ENCODE measurements around the gene SIGLEC6.

DNA sequence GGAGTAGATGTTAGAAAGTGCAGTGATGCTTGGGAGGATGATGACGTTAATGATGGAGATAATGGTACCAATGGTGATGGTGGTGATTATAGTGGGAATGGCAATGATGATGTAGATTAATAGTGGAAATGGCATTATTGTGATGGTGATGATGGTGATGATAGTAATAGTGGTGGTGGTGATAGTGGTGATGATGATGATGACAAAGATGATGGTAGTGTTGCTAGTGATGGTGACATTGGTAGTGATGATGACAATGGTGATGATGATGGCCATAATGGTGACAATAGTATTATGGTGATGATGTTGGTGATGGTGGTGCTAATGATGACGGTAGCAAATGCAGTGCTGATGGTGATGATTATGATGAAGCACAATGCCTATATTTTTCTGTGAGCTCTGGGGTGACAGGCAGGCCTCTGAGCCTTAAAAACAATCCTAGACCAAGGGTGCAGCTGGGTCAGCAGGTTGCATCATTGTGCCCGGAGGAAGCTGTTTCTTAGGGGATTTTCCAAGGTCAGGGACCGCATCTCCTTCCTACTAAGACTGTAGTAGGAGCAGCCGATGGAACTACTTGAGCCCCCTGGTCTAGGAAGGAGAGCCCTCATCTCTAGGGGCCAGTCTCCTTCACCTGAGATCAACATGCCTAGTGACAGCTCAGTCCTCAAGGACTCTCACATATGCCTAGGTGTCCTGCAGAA is 45.4 kb downstream of the SIGLEC6 start:
- TF ChIP-seq, protein P1, sequence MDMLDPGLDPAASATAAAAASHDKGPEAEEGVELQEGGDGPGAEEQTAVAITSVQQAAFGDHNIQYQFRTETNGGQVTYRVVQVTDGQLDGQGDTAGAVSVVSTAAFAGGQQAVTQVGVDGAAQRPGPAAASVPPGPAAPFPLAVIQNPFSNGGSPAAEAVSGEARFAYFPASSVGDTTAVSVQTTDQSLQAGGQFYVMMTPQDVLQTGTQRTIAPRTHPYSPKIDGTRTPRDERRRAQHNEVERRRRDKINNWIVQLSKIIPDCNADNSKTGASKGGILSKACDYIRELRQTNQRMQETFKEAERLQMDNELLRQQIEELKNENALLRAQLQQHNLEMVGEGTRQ (IDR thresholded peaks at IDR 0.05) = no peak
- TF ChIP-seq, protein P2, sequence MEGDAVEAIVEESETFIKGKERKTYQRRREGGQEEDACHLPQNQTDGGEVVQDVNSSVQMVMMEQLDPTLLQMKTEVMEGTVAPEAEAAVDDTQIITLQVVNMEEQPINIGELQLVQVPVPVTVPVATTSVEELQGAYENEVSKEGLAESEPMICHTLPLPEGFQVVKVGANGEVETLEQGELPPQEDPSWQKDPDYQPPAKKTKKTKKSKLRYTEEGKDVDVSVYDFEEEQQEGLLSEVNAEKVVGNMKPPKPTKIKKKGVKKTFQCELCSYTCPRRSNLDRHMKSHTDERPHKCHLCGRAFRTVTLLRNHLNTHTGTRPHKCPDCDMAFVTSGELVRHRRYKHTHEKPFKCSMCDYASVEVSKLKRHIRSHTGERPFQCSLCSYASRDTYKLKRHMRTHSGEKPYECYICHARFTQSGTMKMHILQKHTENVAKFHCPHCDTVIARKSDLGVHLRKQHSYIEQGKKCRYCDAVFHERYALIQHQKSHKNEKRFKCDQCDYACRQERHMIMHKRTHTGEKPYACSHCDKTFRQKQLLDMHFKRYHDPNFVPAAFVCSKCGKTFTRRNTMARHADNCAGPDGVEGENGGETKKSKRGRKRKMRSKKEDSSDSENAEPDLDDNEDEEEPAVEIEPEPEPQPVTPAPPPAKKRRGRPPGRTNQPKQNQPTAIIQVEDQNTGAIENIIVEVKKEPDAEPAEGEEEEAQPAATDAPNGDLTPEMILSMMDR (IDR thresholded peaks at IDR 0.05) = no peak
- TF ChIP-seq NPAS2 (CRISPR knock-in tag; IDR thresholded peaks at IDR 0.05; ENCODE audit: borderline replicate concordance) (no peak), HDAC2 (IDR thresholded peaks at IDR 0.05) (no peak), KDM1A (IDR thresholded peaks at IDR 0.05; ENCODE audit: low read depth) (no peak)

Measured in A549 (cell line).